OCI-LY7 (cell line): ENCODE measurements around the gene NPHS2.
A peak's percentile ranks its signal among the peaks of the same experiment; 100 is the strongest.

Experiments used
- EZH2phosphoT487 ChIP-seq: fragments of 200-600 bp; sonication (generic); IDR thresholded peaks from 2 replicates; pipeline ENCODE4 v1.6.1; 2018; ENCODE audit warnings: low read depth, borderline replicate concordance, mild to moderate bottlenecking, mixed run types, antibody characterized with exemption, low read length, moderate library complexity, mixed read lengths
- TF ChIP-seq, protein P1 (sequence below): fragments of 200-600 bp; sonication (generic); conservative IDR thresholded peaks from 2 replicates; pipeline ENCODE4 v1.5.1; 2014; ENCODE audit warnings: mild to moderate bottlenecking, antibody characterized with exemption, low read length, moderate library complexity, mixed read lengths

DNA sequence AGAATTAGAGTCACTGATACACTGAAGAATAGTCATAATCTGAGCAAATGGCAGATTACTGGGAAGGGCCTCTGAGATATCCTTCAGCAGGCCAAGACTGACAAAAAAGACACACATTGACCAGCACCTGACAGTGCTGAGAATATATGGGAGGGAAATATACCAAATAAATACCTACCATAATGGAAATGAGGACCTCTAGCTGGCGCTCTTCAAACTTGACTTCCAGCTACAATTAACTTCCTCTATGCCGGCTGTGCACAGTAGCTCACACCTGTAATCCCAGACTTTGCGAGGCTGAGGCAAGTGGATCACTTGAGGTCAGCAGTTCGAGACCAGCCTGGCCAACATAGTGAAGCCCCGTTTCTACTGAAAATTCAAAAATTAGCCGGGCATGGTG is 69.5 kb downstream of the NPHS2 start:
- TF ChIP-seq, protein P1, sequence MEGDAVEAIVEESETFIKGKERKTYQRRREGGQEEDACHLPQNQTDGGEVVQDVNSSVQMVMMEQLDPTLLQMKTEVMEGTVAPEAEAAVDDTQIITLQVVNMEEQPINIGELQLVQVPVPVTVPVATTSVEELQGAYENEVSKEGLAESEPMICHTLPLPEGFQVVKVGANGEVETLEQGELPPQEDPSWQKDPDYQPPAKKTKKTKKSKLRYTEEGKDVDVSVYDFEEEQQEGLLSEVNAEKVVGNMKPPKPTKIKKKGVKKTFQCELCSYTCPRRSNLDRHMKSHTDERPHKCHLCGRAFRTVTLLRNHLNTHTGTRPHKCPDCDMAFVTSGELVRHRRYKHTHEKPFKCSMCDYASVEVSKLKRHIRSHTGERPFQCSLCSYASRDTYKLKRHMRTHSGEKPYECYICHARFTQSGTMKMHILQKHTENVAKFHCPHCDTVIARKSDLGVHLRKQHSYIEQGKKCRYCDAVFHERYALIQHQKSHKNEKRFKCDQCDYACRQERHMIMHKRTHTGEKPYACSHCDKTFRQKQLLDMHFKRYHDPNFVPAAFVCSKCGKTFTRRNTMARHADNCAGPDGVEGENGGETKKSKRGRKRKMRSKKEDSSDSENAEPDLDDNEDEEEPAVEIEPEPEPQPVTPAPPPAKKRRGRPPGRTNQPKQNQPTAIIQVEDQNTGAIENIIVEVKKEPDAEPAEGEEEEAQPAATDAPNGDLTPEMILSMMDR: peak; percentile 57; the same call in 1 of the 2 replicates
- TF ChIP-seq EZH2phosphoT487: no peak
